K562 (cell line): ENCODE data around the gene ZEB2. TPM values are rescaled to one million over a fixed set of nuclear protein-coding genes. Genes with fewer than 3 reads are reported as not detected.

Experiments
- ATF1 ChIP-seq, 2 experiments: fragments of 450-650 bp in 1 of 2; IDR thresholded peaks; 2 replicates each; pipeline ENCODE4 v1.6.1; 2016; ENCODE audit warnings: missing compliant biosample characterization in 1 of 2, missing genetic modification characterization in 1 of 2
- BCL6 ChIP-seq: fragments of 250-450 bp; sonication (Bioruptor Pico); IDR thresholded peaks from 2 replicates; pipeline ENCODE4 v1.4.0; 2020
- DMBX1 ChIP-seq: fragments of 250-450 bp; sonication (Bioruptor Pico); IDR thresholded peaks from 2 replicates; pipeline ENCODE4 v1.8.0; 2022; ENCODE audit warnings: inconsistent platforms, mild to moderate bottlenecking, moderate library complexity, borderline replicate concordance
- ELF4 ChIP-seq: fragments of 450-650 bp; formaldehyde crosslinking; IDR thresholded peaks from 2 replicates; pipeline ENCODE4 v1.4.0; 2022; ENCODE audit warnings: missing genetic modification characterization
- ETV5 ChIP-seq: sonication (generic); formaldehyde crosslinking; IDR thresholded peaks from 2 replicates; pipeline ENCODE4 v1.4.0; 2020; ENCODE audit warnings: low read depth, mild to moderate bottlenecking, missing genetic modification reagents
- FOXA3 ChIP-seq, 2 experiments: fragments of 450-650 bp in 1 of 2; sonication (generic) in 1 of 2; formaldehyde crosslinking; IDR thresholded peaks in 1 of 2; conservative IDR thresholded peaks in 1 of 2; 2 replicates each; pipeline versions ENCODE4 v1.4.0 to v1.8.0; 2020 to 2022; ENCODE audit warnings: mild to moderate bottlenecking in 2 of 2, missing genetic modification reagents in 1 of 2
- HNRNPH1 ChIP-seq: fragments of 200-400 bp; formaldehyde crosslinking; optimal IDR thresholded peaks from 2 replicates; pipeline ENCODE3; 2017; ENCODE audit warnings: low read depth, mild to moderate bottlenecking, low read length, moderate library complexity
- KDM5B ChIP-seq: fragments of 200-600 bp; sonication (generic); IDR thresholded peaks from 2 replicates; pipeline ENCODE4 v1.6.1; 2012; ENCODE audit warnings: low read depth, mild to moderate bottlenecking, moderate library complexity, low read length, control low read depth, inconsistent platforms; ENCODE audit not compliant: insufficient replicate concordance
- MECOM ChIP-seq: fragments of 250-450 bp; sonication (Bioruptor Pico); IDR thresholded peaks from 2 replicates; pipeline ENCODE4 v1.8.0; 2022; ENCODE audit warnings: inconsistent platforms
- MITF ChIP-seq: IDR thresholded peaks from 2 replicates; pipeline ENCODE4 v1.6.1; 2014; ENCODE audit warnings: antibody characterized with exemption
- MXI1 ChIP-seq: IDR thresholded peaks from 2 replicates; pipeline ENCODE4 v1.6.1; 2011; ENCODE audit warnings: low read depth, mild to moderate bottlenecking, improper control_type of control experiment, low read length
- NCOR1 ChIP-seq: fragments of 450-650 bp; IDR thresholded peaks from 2 replicates; pipeline ENCODE4 v1.6.1; 2016; ENCODE audit warnings: mild to moderate bottlenecking, moderate library complexity
- NFE2 ChIP-seq: IDR thresholded peaks from 2 replicates; pipeline ENCODE4 v1.6.1; 2014; ENCODE audit warnings: antibody characterized with exemption, low read depth
- NFRKB ChIP-seq: fragments of 450-650 bp; IDR thresholded peaks from 2 replicates; pipeline ENCODE4 v1.6.1; 2016; ENCODE audit warnings: low read depth
- RB1 ChIP-seq: fragments of 450-650 bp; IDR thresholded peaks from 2 replicates; pipeline ENCODE4 v1.6.1; 2017; ENCODE audit warnings: low read depth, mild to moderate bottlenecking
- SETDB1 ChIP-seq: IDR thresholded peaks from one replicate; pipeline ENCODE4 v1.6.1; 2012; ENCODE audit warnings: low read length, control low read depth, inconsistent platforms
- ZBTB17 ChIP-seq: fragments of 450-650 bp; formaldehyde crosslinking; IDR thresholded peaks from 2 replicates; pipeline ENCODE4 v1.4.0; 2020; ENCODE audit warnings: mild to moderate bottlenecking
- ZC3H11A ChIP-seq: IDR thresholded peaks from 2 replicates; pipeline ENCODE4 v1.6.1; 2012; ENCODE audit warnings: low read depth, low read length, improper control_type of control experiment
- ZNF140 ChIP-seq: fragments of 250-450 bp; sonication (Bioruptor Pico); IDR thresholded peaks from 2 replicates; pipeline ENCODE4 v1.8.0; 2021; ENCODE audit warnings: moderate library complexity, mild to moderate bottlenecking, inconsistent platforms
- ZNF830 ChIP-seq: fragments of 250-450 bp; sonication (Bioruptor Pico); IDR thresholded peaks from 2 replicates; pipeline ENCODE4 v1.5.0; 2021; ENCODE audit warnings: mild to moderate bottlenecking
- polyA plus RNA-seq, 8 experiments: library from polyadenylated mRNA; depleted of rRNA in 4 of 8; stranded (reverse) in 5 of 8; unstranded in 3 of 8; fragments of >200 nt; fragmentation: Nextera tagmentation in 2 of 8; fragmentation: Illumina TruSeq in 1 of 8; extraction: Ambion mirVana in 2 of 8; extraction: Trizol in 1 of 8; gene quantifications; 2 replicates each; pipeline versions ENCODE4 v1.2.1 to v1.2.3, GENCODE V29; 2011 to 2014; ENCODE audit warnings: inconsistent platforms in 1 of 8, missing spikeins in 1 of 8
- total RNA-seq, 7 experiments: library from RNA; depleted of rRNA in 6 of 7; stranded (reverse); fragments of >200 nt in 6 of 7; fragmentation: Illumina TruSeq in 2 of 7; extraction: Trizol in 2 of 7; gene quantifications; 2 replicates each; pipeline versions ENCODE4 v1.2.1 to v1.2.3, GENCODE V29; 2011 to 2021; ENCODE audit warnings: low replicate concordance in 1 of 7
- TF ChIP-seq, protein P1 (sequence below): fragments of 250-450 bp; sonication (Bioruptor Pico); IDR thresholded peaks from 2 replicates; pipeline ENCODE4 v1.8.0; 2021; ENCODE audit warnings: moderate library complexity, mild to moderate bottlenecking, inconsistent platforms
- TF ChIP-seq, protein P2 (sequence below): fragments of 250-450 bp; sonication (Bioruptor Pico); IDR thresholded peaks from 2 replicates; pipeline ENCODE4 v1.4.0; 2020; ENCODE audit warnings: mild to moderate bottlenecking
- TF ChIP-seq, protein P3 (sequence below): fragments of 250-450 bp; sonication (Bioruptor Pico); IDR thresholded peaks from 2 replicates; pipeline ENCODE4 v1.4.0; 2020; ENCODE audit warnings: borderline replicate concordance
- TF ChIP-seq, protein P4 (sequence below): sonication (generic); formaldehyde crosslinking; IDR thresholded peaks from 2 replicates; pipeline ENCODE4 v1.8.0; 2023; ENCODE audit warnings: mild to moderate bottlenecking, missing genetic modification reagents

ZEB2 gene
- total and polyA plus RNA-seq, 9 of the 15 experiments (the other 6 are each of a cell fraction or from before 2014, with no cell fraction given): 15.1 to 113 (median 72.3) TPM

DNA sequence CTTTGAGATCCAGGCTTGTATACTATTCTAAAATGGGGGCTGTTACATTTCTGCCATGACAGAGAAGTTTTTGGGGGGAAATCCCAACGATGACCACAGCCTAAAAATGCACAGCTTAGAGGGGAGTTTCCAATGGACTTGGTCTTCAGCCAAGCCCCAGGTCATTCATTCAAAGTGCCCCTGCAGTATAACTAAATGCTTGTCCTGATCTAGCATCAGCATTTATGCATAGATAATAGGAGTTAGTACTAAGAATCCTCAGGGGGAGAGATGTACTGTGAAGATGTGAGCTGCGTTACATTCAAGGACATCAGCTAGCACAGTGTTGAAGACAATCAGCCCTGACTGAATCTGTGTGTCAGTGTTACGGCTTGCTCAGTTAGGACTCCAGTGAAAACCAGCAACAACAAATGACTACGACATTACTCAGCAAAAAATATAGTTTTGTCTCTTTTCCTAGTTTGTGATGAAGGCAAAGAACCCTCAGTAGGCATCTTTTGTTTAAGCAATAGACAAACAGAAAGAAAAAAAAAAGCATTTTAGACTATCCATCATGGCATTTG is 160.9 kb downstream of the ZEB2 start (continued):
- TF ChIP-seq NFE2: peak; percentile 94
- TF ChIP-seq KDM5B: peak; percentile 58
- no peak for TF ChIP-seq MITF
- TF ChIP-seq, protein P1, sequence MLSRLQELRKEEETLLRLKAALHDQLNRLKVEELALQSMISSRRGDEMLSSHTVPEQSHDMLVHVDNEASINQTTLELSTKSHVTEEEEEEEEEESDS (CRISPR knock-in tag): peak; percentile 65
- TF ChIP-seq NCOR1: peak; percentile 43; the same call in 1 of the 2 replicates
- no peak for TF ChIP-seq MXI1
- TF ChIP-seq ATF1 (CRISPR knock-in tag; IDR thresholded peaks at IDR 0.05): no peak
- TF ChIP-seq ATF1 (tag; IDR thresholded peaks at IDR 0.05): peak; percentile 38; the same call in 1 of the 2 replicates
- no peak for TF ChIP-seq ZNF830 (CRISPR knock-in tag)
- no peak for TF ChIP-seq FOXA3 (CRISPR knock-in tag; conservative IDR thresholded peaks at IDR 0.05 in 1 of 2, IDR thresholded peaks at IDR 0.05 in 1 of 2)
- no peak for TF ChIP-seq NFRKB
- 0 out of 2 replicates have a peak, but pooled peaks have one; percentile 55 for TF ChIP-seq MECOM
- 0 out of 2 replicates have a peak, but pooled peaks have one; percentile 30 for TF ChIP-seq ZBTB17 (CRISPR knock-in tag)
- TF ChIP-seq ZC3H11A: no peak
- no peak for TF ChIP-seq SETDB1
- 0 out of 2 replicates have a peak, but pooled peaks have one; percentile 25 for TF ChIP-seq ETV5 (CRISPR knock-in tag)
- TF ChIP-seq RB1: no peak
- TF ChIP-seq, protein P2, sequence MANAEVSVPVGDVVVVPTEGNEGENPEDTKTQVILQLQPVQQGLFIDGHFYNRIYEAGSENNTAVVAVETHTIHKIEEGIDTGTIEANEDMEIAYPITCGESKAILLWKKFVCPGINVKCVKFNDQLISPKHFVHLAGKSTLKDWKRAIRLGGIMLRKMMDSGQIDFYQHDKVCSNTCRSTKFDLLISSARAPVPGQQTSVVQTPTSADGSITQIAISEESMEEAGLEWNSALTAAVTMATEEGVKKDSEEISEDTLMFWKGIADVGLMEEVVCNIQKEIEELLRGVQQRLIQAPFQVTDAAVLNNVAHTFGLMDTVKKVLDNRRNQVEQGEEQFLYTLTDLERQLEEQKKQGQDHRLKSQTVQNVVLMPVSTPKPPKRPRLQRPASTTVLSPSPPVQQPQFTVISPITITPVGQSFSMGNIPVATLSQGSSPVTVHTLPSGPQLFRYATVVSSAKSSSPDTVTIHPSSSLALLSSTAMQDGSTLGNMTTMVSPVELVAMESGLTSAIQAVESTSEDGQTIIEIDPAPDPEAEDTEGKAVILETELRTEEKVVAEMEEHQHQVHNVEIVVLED (CRISPR knock-in tag): no peak
- TF ChIP-seq DMBX1: no peak
- no peak for TF ChIP-seq BCL6 (CRISPR knock-in tag)
- TF ChIP-seq ELF4 (CRISPR knock-in tag): peak; percentile 73
- TF ChIP-seq, protein P3, sequence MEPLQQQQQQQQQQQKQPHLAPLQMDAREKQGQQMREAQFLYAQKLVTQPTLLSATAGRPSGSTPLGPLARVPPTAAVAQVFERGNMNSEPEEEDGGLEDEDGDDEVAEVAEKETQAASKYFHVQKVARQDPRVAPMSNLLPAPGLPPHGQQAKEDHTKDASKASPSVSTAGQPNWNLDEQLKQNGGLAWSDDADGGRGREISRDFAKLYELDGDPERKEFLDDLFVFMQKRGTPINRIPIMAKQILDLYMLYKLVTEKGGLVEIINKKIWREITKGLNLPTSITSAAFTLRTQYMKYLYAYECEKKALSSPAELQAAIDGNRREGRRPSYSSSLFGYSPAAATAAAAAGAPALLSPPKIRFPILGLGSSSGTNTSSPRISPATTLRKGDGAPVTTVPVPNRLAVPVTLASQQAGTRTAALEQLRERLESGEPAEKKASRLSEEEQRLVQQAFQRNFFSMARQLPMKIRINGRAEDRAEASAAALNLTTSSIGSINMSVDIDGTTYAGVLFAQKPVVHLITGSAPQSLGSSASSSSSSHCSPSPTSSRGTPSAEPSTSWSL (CRISPR knock-in tag): no peak
- no peak for TF ChIP-seq ZNF140 (CRISPR knock-in tag)
- TF ChIP-seq, protein P4, sequence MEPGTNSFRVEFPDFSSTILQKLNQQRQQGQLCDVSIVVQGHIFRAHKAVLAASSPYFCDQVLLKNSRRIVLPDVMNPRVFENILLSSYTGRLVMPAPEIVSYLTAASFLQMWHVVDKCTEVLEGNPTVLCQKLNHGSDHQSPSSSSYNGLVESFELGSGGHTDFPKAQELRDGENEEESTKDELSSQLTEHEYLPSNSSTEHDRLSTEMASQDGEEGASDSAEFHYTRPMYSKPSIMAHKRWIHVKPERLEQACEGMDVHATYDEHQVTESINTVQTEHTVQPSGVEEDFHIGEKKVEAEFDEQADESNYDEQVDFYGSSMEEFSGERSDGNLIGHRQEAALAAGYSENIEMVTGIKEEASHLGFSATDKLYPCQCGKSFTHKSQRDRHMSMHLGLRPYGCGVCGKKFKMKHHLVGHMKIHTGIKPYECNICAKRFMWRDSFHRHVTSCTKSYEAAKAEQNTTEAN (CRISPR knock-in tag): no peak
- no peak for TF ChIP-seq HNRNPH1
